ENCODE measurements around the gene XYLB.

Gene XYLB

GRCh38 chr3:38370861-38371260 is 24.3 kb downstream of the XYLB start:
- DNase-seq (ENCODE audit: low read depth) = no peak

GRCh38 chr3:38371541-38372213 is 25.1 kb downstream of the XYLB start:
- DNase-seq (ENCODE audit: low read depth) = peak; percentile 87
- H3K4me3 ChIP-seq (ENCODE audit: low read length) = no peak overlapping the region
- TF ChIP-seq CTCF (IDR thresholded peaks at IDR 0.05; ENCODE audit: insufficient read depth, low read depth, low read length, missing control alignments) = peak; percentile 21

More at GRCh38 chr3:38370861-38371260, 24.3 kb downstream of the XYLB start:
- TF ChIP-seq CTCF (IDR thresholded peaks at IDR 0.05; ENCODE audit: insufficient read depth, low read depth, low read length, missing control alignments) = no peak
- no peak overlapping the region for H3K4me3 ChIP-seq (ENCODE audit: low read length)

GRCh38 chr3:38372214-38372601 is 25.6 kb downstream of the XYLB start:
- no peak for TF ChIP-seq CTCF (IDR thresholded peaks at IDR 0.05; ENCODE audit: insufficient read depth, low read depth, low read length, missing control alignments)
- no peak for DNase-seq (ENCODE audit: low read depth)
- H3K4me3 ChIP-seq (ENCODE audit: low read length) = no peak overlapping the region

- DNase-seq (ENCODE audit: low read depth) = no peak
- H3K4me3 ChIP-seq (ENCODE audit: low read length) = no peak overlapping the region
- no peak for TF ChIP-seq CTCF (IDR thresholded peaks at IDR 0.05; ENCODE audit: insufficient read depth, low read depth, low read length, missing control alignments)
Measured at GRCh38 chr3:38374221-38374620, 27.6 kb downstream of the XYLB start.

- H3K4me3 ChIP-seq (ENCODE audit: low read length) = no peak overlapping the region
- DNase-seq (ENCODE audit: low read depth) = no peak
- no peak for TF ChIP-seq CTCF (IDR thresholded peaks at IDR 0.05; ENCODE audit: insufficient read depth, low read depth, low read length, missing control alignments)
Measured at GRCh38 chr3:38375072-38375471, 28.5 kb downstream of the XYLB start.

- H3K4me3 ChIP-seq (ENCODE audit: low read length) = no peak overlapping the region
- no peak for DNase-seq (ENCODE audit: low read depth)
- TF ChIP-seq CTCF (IDR thresholded peaks at IDR 0.05; ENCODE audit: insufficient read depth, low read depth, low read length, missing control alignments) = no peak
Measured at GRCh38 chr3:38375488-38376097, 29.0 kb downstream of the XYLB start.

Measured in epithelial cell of esophagus (primary cell).